Urothelium cell line (cell line): ENCODE results near the gene KLHDC3.

Experiments
- DNase-seq: peaks from one replicate; pipeline ENCODE4 v3.0.0; 2011; ENCODE audit warnings: low spot score, mixed read lengths
- FAIRE-seq: peaks from 2 replicates; lab custom pipeline; 2011; peaks lifted over from hg19 to GRCh38; lab: Jason Lieb, UNC

The KLHDC3 gene

GRCh38 chr6:43053545-43054205 is 39.6 kb downstream of the KLHDC3 start, which contains the start of gene CUL7:
Gene CUL7, minus strand, starts transcription at chr6:43053851. Its CDS starts 1,063 bp downstream, at chr6:43052788.
- DNase-seq: peak; percentile 99
- no peak for FAIRE-seq

GRCh38 chr6:43054206-43054943 is 40.3 kb downstream of the KLHDC3 start:
- DNase-seq: no peak
- FAIRE-seq: no peak

- FAIRE-seq: no peak
- no peak for DNase-seq
Observed at GRCh38 chr6:43055966-43056365, 41.9 kb downstream of the KLHDC3 start.

GRCh38 chr6:43058531-43058930 is 44.5 kb downstream of the KLHDC3 start:
- FAIRE-seq (no peak), DNase-seq (no peak)

GRCh38 chr6:43059168-43060033 is 45.4 kb downstream of the KLHDC3 start, which contains the start of the genes KLC4 and MRPL2:
Gene KLC4, plus strand, starts transcription at chr6:43059631. Its CDS starts 1,705 bp downstream, at chr6:43061336.
Gene MRPL2, minus strand, starts transcription at chr6:43059434. Its CDS starts 53 bp downstream, at chr6:43059381.
- no peak for FAIRE-seq
- DNase-seq: peak; percentile 100

- DNase-seq (peak; percentile 20), FAIRE-seq (no peak)
Observed at GRCh38 chr6:43060034-43060754, 46.1 kb downstream of the KLHDC3 start.

- FAIRE-seq (no peak), DNase-seq (no peak)
Observed at GRCh38 chr6:43060755-43061633, 46.9 kb downstream of the KLHDC3 start.

- FAIRE-seq (no peak), DNase-seq (no peak)
Observed at GRCh38 chr6:43061861-43062260, 47.8 kb downstream of the KLHDC3 start.

- DNase-seq: no peak
- no peak for FAIRE-seq
Observed at GRCh38 chr6:43062818-43063217, 48.8 kb downstream of the KLHDC3 start.

- DNase-seq: peak; percentile 66
Observed at GRCh38 chr6:43070028-43070632, 56.1 kb downstream of the KLHDC3 start.

More at GRCh38 chr6:43070028-43070632, 56.1 kb downstream of the KLHDC3 start:
- no peak for FAIRE-seq
